Stimulated activated naive CD8-positive, alpha-beta T cell treated with anti-CD3 and anti-CD28 coated beads, Interleukin-15, Interleukin-2, amounts not matched to agents 100 U/mL and 50 U/mL, for 24 hours (primary cell): ENCODE data around the gene HARBI1.

ENCODE experiments used
- ATAC-seq: fragments of 150-1000 bp; cut with Tn5 transposase; one replicate; pipeline ENCODE4 v1.10.0; 2021
- DNase-seq: peaks from one replicate; pipeline ENCODE4 v3.0.0; 2021

HARBI1 gene, protein sequence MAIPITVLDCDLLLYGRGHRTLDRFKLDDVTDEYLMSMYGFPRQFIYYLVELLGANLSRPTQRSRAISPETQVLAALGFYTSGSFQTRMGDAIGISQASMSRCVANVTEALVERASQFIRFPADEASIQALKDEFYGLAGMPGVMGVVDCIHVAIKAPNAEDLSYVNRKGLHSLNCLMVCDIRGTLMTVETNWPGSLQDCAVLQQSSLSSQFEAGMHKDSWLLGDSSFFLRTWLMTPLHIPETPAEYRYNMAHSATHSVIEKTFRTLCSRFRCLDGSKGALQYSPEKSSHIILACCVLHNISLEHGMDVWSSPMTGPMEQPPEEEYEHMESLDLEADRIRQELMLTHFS

DNA sequence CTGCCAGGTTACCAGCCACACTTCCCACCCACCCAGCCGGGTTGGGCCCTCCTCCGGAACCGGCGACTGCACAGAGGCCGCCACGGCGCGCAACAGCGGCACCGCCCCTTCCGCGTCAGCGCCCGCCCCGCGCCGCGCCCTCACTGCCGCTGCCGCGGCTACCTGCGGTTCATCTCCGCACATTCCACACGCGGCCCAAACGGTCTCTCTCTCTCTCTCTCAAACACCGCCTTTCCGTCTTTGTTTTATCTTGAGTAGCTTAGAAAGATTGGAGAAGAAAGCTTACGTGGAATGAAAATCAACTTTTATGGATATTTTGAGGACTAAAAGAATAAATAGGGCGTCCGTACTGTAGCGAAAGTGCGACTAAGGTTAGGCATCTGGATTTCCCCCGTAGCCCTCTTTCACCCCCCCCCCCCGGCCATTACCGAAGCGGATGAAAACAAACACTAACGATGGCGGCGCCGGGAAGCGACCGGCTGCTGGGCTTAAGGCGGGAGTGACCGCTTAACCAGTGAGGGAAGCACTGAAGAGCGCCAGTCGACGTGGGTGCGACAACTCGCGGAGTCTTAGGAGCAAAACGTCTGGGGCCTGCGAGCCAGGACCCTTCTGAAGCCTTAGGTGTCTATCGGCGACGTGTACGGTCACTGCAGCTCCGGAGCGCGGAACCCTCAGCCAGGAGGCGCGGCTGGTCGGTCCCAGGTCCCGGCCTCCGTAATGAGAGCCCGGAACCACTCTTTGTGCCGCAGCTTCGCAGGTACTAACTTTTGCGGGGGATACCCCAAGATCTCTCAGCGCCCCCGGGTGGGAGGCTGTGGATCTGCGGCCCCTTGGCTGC lies at the start of gene HARBI1, which contains the start of gene ATG13:
TSS of gene HARBI1 (minus strand) at position 94 of the 838 bp plus-strand sequence. CDS start 990 bp downstream, outside the sequence.
TSS of gene ATG13 (plus strand) at position 420 of the 838 bp plus-strand sequence. CDS start 26,739 bp downstream, outside the sequence.
- ATAC-seq (peak; percentile 99), DNase-seq (peak; percentile 95)

GRCh38 chr11:46666516-46666915 lies 49.5 kb upstream of the HARBI1 start:
- DNase-seq (no peak), ATAC-seq (no peak)

DNA sequence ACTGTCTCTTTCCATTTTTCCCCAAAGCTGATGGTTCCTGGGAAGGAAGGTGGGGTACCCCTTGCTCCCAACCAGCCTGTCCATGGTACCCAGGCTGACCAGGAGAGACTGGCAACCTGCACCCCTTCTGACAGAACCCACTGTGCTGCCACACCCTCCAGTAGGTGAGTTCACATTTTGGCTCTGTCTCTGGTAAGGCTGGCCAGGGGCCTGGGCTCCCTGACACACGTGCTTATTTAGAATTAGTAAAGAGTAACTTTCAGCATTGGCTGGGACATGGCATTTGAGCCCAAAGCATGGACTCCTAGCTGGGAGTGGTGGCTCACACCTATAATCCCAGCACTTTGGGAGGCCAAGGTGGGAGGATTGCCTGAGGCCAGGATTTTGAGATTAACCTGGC lies 48.3 kb upstream of the HARBI1 start:
- no peak for ATAC-seq
- no peak for DNase-seq

- ATAC-seq (no peak), DNase-seq (no peak)
Observed at GRCh38 chr11:46664612-46665011, 47.6 kb upstream of the HARBI1 start.

DNA sequence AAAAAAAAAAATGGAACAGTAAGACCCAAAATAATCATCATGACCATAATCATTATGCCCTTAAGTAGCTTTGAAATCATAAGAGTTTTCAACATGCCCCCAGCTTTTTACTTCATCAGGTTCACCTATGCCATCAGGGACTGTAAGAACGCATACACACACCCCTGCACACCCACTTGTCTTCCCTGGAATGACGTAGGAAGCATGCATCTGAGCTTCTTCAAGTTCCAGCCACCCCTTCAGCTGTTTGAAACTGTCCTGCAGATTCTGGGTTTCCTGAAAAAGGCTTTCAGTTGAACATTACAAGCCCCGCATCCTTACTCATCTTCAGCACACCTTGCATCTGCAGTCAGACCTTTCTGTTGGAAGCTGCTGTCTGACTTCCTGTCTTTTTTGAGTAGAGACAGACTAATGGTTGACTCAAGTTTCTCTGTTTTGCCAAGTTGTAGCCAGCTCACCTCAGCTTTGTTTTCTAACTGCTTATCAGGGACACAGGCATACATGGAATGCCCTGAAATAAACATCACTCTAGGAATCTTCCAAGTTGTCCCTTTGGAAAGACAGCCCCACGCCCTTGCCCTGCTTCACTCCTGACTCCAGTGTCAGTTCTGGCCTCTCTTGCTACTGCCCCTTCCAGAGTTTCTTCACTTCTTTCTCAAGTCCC lies 46.4 kb upstream of the HARBI1 start:
- no peak for DNase-seq
- no peak for ATAC-seq

DNA sequence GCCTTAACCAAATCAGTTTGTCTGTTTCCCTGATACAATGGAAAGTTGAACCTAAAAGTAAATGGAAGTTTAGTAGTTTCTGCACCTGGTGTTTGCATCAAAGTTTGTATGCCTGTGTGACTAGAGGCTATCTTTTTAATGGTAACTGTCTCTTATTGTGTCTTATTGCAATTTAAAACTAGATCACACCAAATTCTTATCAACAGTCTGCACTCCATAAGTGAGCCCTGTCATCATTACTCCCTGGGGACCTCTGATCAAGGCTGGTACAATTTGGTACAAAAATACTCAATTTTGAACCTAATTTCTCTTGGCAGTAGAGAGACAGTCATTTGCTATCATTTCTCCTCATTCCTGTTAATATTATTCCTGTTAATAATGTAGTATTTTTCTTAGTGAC lies 45.3 kb upstream of the HARBI1 start:
- ATAC-seq: no peak
- no peak for DNase-seq

DNA sequence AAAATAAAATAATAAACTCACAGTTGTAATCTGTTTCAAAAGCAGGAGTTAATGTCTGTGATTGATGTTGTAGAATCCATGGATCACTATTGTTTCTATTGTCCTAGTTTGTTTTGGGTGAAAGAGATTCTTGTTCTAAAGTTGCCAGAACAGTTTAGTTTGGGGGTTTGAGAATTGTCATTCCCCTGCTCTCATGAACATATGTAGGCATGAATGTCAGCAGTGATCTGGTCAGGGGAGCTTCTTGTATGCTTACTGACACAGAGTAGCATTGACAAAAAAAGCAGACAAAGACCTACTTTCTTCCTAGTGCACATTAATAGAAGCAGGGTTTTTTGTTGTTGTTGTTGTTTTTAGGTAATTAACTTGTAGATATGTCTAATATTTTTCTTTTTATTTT lies 44.8 kb upstream of the HARBI1 start:
- DNase-seq: no peak
- no peak for ATAC-seq

- DNase-seq (no peak), ATAC-seq (no peak)
Observed at GRCh38 chr11:46659908-46660307, 42.9 kb upstream of the HARBI1 start.

DNA sequence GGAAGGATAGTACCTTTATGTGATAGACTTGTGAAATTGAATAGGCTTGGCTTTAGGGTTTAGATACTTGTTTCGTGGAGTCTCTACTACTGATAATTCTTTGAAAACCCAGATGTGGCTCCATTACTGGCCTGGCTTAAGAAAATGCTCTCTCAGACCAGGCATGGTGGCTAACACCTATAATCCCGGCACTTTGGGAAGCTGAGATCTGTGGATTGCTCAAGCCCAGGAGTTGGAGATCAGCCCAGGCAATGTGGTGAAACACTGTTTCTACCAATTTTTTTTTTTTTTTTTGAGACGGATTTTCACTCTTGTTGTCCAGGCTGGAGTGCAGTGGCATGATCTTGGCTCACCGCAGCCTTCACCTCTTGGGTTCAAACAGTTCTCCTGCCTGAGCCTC lies 41.2 kb upstream of the HARBI1 start:
- DNase-seq: no peak
- no peak for ATAC-seq

GRCh38 chr11:46657186-46657585 lies 40.2 kb upstream of the HARBI1 start:
- ATAC-seq: no peak
- DNase-seq: no peak

DNA sequence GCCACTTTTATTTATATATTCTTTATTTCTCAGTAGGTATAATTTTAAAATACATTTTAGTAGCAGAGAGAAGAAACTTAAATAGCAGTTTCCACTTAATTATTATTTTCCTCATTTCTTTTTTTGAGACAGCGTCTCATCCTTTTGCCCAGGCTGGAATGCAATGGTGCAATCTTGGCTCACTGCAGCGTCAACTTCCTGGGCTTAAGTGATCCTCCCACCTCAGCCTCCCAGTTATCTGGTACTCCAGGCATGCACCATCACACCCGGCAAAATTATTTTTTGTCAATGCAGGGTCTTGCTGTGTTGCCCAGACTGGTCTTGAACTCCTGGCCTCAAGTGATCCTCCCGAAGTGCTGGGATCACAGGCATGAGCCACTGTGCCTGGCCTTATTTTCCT lies 38.6 kb upstream of the HARBI1 start:
- ATAC-seq (no peak), DNase-seq (no peak)

DNA sequence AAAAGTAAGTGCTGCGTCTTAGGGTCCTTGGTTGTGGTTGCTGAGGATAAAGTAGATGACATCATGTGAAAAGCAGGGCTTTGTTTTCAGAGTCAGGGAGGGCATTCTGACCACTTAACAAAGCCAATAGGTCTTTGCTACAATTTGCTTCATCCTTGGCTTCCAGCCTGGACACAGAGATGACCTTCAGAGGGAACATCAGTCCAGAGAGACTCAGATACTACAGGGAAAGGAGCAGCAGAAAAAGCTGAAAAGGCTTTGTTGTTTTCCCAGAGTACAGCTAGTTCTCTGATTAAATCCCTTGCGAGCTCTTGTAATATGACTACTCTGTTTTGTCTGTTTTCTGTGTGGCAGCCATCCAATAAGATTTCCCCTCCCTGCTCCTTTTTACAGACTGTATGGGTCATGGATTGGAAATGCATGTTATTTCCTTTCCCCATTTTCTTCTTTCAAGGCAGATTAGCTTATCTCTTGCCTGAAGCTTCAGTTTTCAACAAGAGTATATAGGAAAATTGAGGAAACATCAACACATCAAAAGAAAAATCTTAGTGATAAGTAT lies 32.2 kb upstream of the HARBI1 start:
- ATAC-seq: no peak
- DNase-seq: no peak

DNA sequence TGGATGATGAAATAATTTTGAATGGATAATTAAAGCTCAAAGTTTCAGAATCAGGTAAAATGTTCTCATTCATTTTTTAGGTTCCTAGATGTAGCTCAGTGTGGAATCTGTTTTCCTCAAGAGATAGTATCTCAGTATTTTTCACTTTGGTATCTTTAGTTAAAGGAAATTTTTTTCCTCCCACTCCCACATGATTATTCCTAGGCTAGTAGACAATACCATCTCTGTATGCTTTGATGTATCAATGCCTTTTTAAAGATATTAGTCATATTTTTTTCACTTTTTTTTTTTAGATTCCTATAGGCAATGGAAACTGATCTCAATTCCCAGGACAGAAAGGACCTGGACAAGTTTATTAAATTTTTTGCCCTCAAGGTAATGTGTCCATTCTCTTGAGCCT lies 27.0 kb upstream of the HARBI1 start:
- no peak for ATAC-seq
- DNase-seq: no peak

- DNase-seq (no peak), ATAC-seq (no peak)
Observed at GRCh38 chr11:46643531-46643930, 26.5 kb upstream of the HARBI1 start.

GRCh38 chr11:46642627-46643335 lies 25.8 kb upstream of the HARBI1 start:
- ATAC-seq (no peak), DNase-seq (no peak)

- DNase-seq: no peak
- no peak for ATAC-seq
Observed at GRCh38 chr11:46641639-46642038, 24.6 kb upstream of the HARBI1 start.

GRCh38 chr11:46640036-46640788 lies 23.2 kb upstream of the HARBI1 start:
- ATAC-seq: no peak
- DNase-seq: no peak

DNA sequence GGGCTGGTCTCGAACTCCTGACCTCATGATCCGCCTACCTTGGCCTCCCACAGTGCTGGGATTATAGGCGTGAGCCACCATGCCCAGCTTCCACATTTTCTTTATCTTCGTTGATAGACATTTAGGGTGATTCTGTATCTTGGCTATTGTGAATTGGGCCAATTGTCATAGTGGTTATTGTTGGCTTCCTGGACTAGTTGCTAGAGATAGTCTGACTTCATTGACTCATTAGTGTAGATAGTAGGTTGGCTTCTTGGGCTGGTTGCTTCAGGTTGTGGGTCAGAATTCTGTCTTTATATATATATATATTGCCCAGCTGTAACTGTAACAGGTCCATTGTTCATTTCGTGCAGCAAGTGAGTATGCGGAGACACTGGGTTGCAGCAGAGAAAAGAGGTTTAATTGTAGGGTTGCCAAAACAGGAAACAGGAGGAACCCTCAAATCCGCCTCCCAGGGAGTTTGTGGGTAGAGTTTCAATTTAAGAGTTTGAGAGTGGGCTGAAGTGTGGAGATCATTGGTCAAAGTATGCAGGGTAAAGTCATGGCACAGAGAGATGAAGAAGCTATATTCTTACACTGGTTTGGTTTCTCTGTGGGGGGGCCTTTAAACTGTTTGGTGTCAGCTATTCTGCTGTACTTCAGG lies 22.3 kb upstream of the HARBI1 start:
- ATAC-seq (no peak), DNase-seq (no peak)

GRCh38 chr11:46637546-46637945 lies 20.5 kb upstream of the HARBI1 start:
- DNase-seq: no peak
- no peak for ATAC-seq

DNA sequence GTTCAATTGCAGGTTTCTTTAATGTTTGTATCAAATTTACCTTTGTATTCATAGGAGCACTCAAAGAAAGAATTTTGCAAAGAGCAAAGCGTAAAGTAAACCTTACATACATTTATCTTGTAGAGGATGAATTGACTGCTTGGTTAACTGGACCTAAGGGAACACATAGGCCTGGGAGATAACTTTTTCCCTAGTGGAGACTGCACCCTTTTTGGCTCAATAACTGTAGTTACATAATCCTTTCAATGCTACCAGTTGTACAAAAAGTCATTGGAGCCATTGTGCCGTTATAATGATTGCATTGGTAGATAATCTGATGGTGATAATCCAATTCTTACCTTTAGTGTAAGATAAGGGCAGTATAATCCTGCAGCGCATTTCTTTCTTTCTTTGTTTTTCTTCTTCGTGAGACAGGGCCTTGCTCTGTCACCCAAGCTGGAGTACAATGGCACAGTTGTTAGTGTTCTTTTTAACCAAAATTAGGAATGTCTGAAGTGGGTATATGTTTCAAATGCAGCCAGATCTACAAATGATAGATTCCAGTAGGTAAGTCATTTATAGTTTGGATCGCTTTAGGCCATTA lies 18.6 kb upstream of the HARBI1 start:
- ATAC-seq (no peak), DNase-seq (no peak)
